PC-3 (cell line): ENCODE results near the gene MGA. TPM values are rescaled to one million over a fixed set of nuclear protein-coding genes. Genes with fewer than 3 reads are reported as not detected.

Experiments
- ATAC-seq: fragments of 200-7000 bp; cut with Tn5 transposase; 2 replicates; pipeline ENCODE4 v1.9.1; 2020; ENCODE audit warnings: mild to moderate bottlenecking, moderate library complexity
- BruUV-seq: library from RNA; stranded (reverse); fragments of 400-500 nt; replicated peaks from 2 replicates; lab custom pipeline; 2021; lab: Mats Ljungman, UMichigan
- CTCF ChIA-PET: fragments of 300-600 bp; sonication (Branson Sonifier 250); formaldehyde crosslinking; loops from one replicate; lab custom pipeline; 2022; ENCODE audit warnings: antibody characterized with exemption; lab: Charles Lee
- POLR2A ChIA-PET: fragments of 300-600 bp; sonication (Branson Sonifier 250); formaldehyde crosslinking; loops from one replicate; lab custom pipeline; 2022; ENCODE audit warnings: antibody characterized with exemption; ENCODE audit not compliant: unreplicated experiment; lab: Charles Lee
- DNase-seq: peaks from one replicate; pipeline ENCODE4 v3.0.0-alpha.2; 2015
- H2AFZ ChIP-seq: fragments of 300-600 bp; sonication (generic); 2 replicates; pipeline ENCODE4 v1.6.0; 2016; ENCODE audit warnings: antibody characterized with exemption, low read length
- H3F3A ChIP-seq: fragments of 300-600 bp; sonication (generic); one replicate; pipeline ENCODE4 v1.6.0; 2017; ENCODE audit warnings: antibody characterized with exemption, low read length, control low read depth, mild to moderate bottlenecking; ENCODE audit not compliant: unreplicated experiment
- H3K27ac ChIP-seq: fragments of 300-600 bp; sonication (generic); 2 replicates; pipeline ENCODE4 v1.5.1; 2016; ENCODE audit warnings: mild to moderate bottlenecking, low read length
- H3K27me3 ChIP-seq: fragments of 300-600 bp; sonication (generic); 2 replicates; pipeline ENCODE4 v1.6.1; 2016; ENCODE audit warnings: low read length, mixed read lengths
- H3K36me3 ChIP-seq: fragments of 300-600 bp; sonication (generic); 2 replicates; pipeline ENCODE4 v1.6.1; 2016; ENCODE audit warnings: low read depth, mixed run types, low read length, mixed read lengths
- H3K4me1 ChIP-seq: fragments of 300-600 bp; sonication (generic); 2 replicates; pipeline ENCODE4 v1.5.1; 2016; ENCODE audit warnings: low read length; ENCODE audit not compliant: insufficient read depth
- H3K4me2 ChIP-seq: fragments of 300-600 bp; sonication (generic); 2 replicates; pipeline ENCODE4 v1.6.0; 2016; ENCODE audit warnings: low read length
- H3K4me3 ChIP-seq: fragments of 300-600 bp; sonication (generic); 2 replicates; pipeline ENCODE4 v1.5.1; 2016; ENCODE audit warnings: mild to moderate bottlenecking, low read length, mixed read lengths
- H3K79me2 ChIP-seq: fragments of 300-600 bp; sonication (generic); 2 replicates; pipeline ENCODE4 v1.6.1; 2017; ENCODE audit warnings: low read length, mixed read lengths
- H3K9ac ChIP-seq: fragments of 300-600 bp; sonication (generic); 2 replicates; pipeline ENCODE4 v1.6.0; 2016; ENCODE audit warnings: mild to moderate bottlenecking, low read length
- H3K9me2 ChIP-seq: fragments of 300-600 bp; sonication (generic); replicated peaks from 2 replicates; pipeline ENCODE4 v1.6.1; 2016; ENCODE audit warnings: mixed run types, low read length, mixed read lengths
- H3K9me3 ChIP-seq: fragments of 300-600 bp; sonication (generic); 2 replicates; pipeline ENCODE4 v1.6.1; 2016; ENCODE audit warnings: low read length, mixed read lengths
- H4K20me1 ChIP-seq: fragments of 300-600 bp; sonication (generic); 2 replicates; pipeline ENCODE4 v1.6.1; 2016; ENCODE audit warnings: low read length, mixed read lengths
- EZH2 ChIP-seq: fragments of 300-600 bp; sonication (generic); IDR thresholded peaks from one replicate; pipeline ENCODE4 v1.6.1; 2017; ENCODE audit warnings: antibody characterized with exemption, mild to moderate bottlenecking, low read length; ENCODE audit not compliant: unreplicated experiment
- EZH2phosphoT487 ChIP-seq: fragments of 300-600 bp; sonication (generic); IDR thresholded peaks from 2 replicates; pipeline ENCODE4 v1.6.1; 2018; ENCODE audit warnings: mild to moderate bottlenecking, antibody characterized with exemption, low read length, borderline replicate concordance
- intact Hi-C: fragments of 100-400 bp; cut with micrococcal nuclease; formaldehyde crosslinking; loops from 2 replicates; pipeline ENCODE4 v1.9.0; 2023
- total RNA-seq: library from RNA; depleted of rRNA; stranded (reverse); fragments of >200 nt; gene quantifications from 2 replicates; pipeline ENCODE4 v1.2.3, GENCODE V29; 2014
- TF ChIP-seq, protein P1 (sequence below): fragments of 300-600 bp; sonication (generic); conservative IDR thresholded peaks from 2 replicates; pipeline ENCODE4 v1.5.1; 2017; ENCODE audit warnings: antibody characterized with exemption, low read depth, mild to moderate bottlenecking, low read length

The MGA gene
- total RNA-seq, 1 experiment from 2014 or later = 21.2 TPM

GRCh38 chr15:41630616-41631217, 29.5 kb upstream of the MGA start:
- no peak for TF ChIP-seq EZH2phosphoT487
- TF ChIP-seq EZH2 = no peak
- TF ChIP-seq, protein P1, sequence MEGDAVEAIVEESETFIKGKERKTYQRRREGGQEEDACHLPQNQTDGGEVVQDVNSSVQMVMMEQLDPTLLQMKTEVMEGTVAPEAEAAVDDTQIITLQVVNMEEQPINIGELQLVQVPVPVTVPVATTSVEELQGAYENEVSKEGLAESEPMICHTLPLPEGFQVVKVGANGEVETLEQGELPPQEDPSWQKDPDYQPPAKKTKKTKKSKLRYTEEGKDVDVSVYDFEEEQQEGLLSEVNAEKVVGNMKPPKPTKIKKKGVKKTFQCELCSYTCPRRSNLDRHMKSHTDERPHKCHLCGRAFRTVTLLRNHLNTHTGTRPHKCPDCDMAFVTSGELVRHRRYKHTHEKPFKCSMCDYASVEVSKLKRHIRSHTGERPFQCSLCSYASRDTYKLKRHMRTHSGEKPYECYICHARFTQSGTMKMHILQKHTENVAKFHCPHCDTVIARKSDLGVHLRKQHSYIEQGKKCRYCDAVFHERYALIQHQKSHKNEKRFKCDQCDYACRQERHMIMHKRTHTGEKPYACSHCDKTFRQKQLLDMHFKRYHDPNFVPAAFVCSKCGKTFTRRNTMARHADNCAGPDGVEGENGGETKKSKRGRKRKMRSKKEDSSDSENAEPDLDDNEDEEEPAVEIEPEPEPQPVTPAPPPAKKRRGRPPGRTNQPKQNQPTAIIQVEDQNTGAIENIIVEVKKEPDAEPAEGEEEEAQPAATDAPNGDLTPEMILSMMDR = no peak
- no peaks in the 10 kb centered on the region for H3K4me1 ChIP-seq
- no TSS peak for BruUV-seq
- intact Hi-C loops = no loop called here
- H3K9me3 ChIP-seq = no peaks in the 10 kb centered on the region
- H3K27ac ChIP-seq = no peak overlapping the region
- DNase-seq = no peak
- no peaks in the 10 kb centered on the region for H3F3A ChIP-seq
- no peak overlapping the region for H3K9ac ChIP-seq
- H3K4me2 ChIP-seq = no peak overlapping the region
- ChIA-PET CTCF (no interaction called here), POLR2A (interaction anchor here (0.6 kb wide), 2 partner anchors 31 to 140 kb away, joined by 3 to 4 read pairs; no protein-coding TSS in a partner anchor)
- H3K79me2 ChIP-seq = no peaks in the 10 kb centered on the region
- H3K27me3 ChIP-seq = no peaks in the 10 kb centered on the region
- H3K9me2 ChIP-seq = no peaks in the 10 kb centered on the region
- no peak overlapping the region for H3K4me3 ChIP-seq
- H3K36me3 ChIP-seq = no peaks in the 10 kb centered on the region
- no peak for ATAC-seq
- no peaks in the 10 kb centered on the region for H4K20me1 ChIP-seq
- H2AFZ ChIP-seq = no peak overlapping the region

GRCh38 chr15:41631880-41632470, 28.2 kb upstream of the MGA start:
- CTCF ChIA-PET = no interaction called here
- Histone ChIP-seq H3K9me2 (no peaks in the 10 kb centered on the region), H3K4me3 (no peak overlapping the region), H3K79me2 (no peaks in the 10 kb centered on the region), H3K27ac (no peak overlapping the region), H3K9me3 (no peaks in the 10 kb centered on the region), H3K36me3 (no peaks in the 10 kb centered on the region), H4K20me1 (no peaks in the 10 kb centered on the region), H3K9ac (no peak overlapping the region), H3K27me3 (no peaks in the 10 kb centered on the region), H2AFZ (no peak overlapping the region), H3F3A (no peaks in the 10 kb centered on the region), H3K4me2 (no peak overlapping the region), H3K4me1 (no peaks in the 10 kb centered on the region)
- BruUV-seq = no TSS peak
- no peak for ATAC-seq
- POLR2A ChIA-PET = interaction anchor here (0.6 kb wide), 1 partner anchor 149 kb away, joined by 5 read pairs; no protein-coding TSS in a partner anchor
- no peak for DNase-seq
- TF ChIP-seq EZH2 = no peak
- TF ChIP-seq EZH2phosphoT487 = no peak
- TF ChIP-seq, protein P1 = no peak
- intact Hi-C loops = no loop called here

- Histone ChIP-seq H3F3A (no peaks in the 10 kb centered on the region), H4K20me1 (no peaks in the 10 kb centered on the region), H3K27ac (no peak overlapping the region), H3K4me2 (no peak overlapping the region), H3K9me3 (no peaks in the 10 kb centered on the region), H3K4me3 (no peak overlapping the region), H3K27me3 (no peaks in the 10 kb centered on the region), H3K4me1 (no peaks in the 10 kb centered on the region), H3K79me2 (no peaks in the 10 kb centered on the region), H3K9ac (no peak overlapping the region), H3K9me2 (no peaks in the 10 kb centered on the region), H2AFZ (no peak overlapping the region), H3K36me3 (no peaks in the 10 kb centered on the region)
- POLR2A ChIA-PET = interaction anchor here (0.6 kb wide), 1 partner anchor 28 kb away, joined by 3 read pairs; no protein-coding TSS in a partner anchor
- no peak for ATAC-seq
- DNase-seq = no peak
- CTCF ChIA-PET = no interaction called here
- BruUV-seq = no TSS peak
- TF ChIP-seq EZH2phosphoT487 (no peak), EZH2 (no peak)
- TF ChIP-seq, protein P1 = no peak
- intact Hi-C loops = no loop called here
These were observed 26.6 kb upstream of the MGA start for GRCh38 chr15:41633609-41634008.
